Epithelial cell of esophagus (primary cell): ENCODE measurements around the gene AUTS2.

Experiments
- DNase-seq: peaks from one replicate; pipeline ENCODE4 v3.0.0; 2010; ENCODE audit warnings: low read depth
- H3K4me3 ChIP-seq: 2 replicates; pipeline ENCODE4 v1.5.1; 2011; ENCODE audit warnings: mild to moderate bottlenecking, low read length, control low read depth
- TF ChIP-seq, protein P1 (sequence below): IDR thresholded peaks from 2 replicates; pipeline ENCODE4 v1.5.1; 2011; ENCODE audit warnings: low read depth, mild to moderate bottlenecking, low read length, control low read depth, inconsistent platforms; ENCODE audit not compliant: insufficient read depth; ENCODE audit errors: missing control alignments

AUTS2 gene

DNA sequence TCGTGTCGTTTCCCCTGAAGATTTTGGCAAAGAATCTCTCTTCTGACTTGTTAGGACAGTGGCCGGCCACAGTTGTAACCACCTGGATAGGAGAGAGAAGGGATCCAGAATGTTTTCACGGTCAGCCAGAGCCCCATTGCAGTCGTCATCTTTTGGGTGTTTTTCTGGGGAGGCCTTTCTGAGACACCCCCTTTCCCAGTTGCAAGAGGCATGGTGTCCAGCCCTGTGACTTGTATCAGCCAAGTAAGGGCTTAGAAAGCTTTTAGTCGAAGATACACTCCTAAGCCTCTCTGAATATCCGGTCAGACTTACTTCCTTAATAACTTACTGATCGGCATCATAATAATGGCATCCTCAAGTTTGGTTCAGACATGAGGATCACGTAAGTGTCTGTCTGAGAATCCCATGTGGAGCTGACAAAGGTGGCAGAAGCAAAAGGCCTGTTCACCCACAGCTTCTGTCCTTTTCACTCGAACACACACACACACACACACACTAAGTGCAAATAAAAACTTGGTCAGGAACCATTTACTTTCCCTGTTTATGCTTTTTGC lies 1098.0 kb downstream of the AUTS2 start:
- H3K4me3 ChIP-seq, result peak overlapping the region; percentile 93
- peak; percentile 68 for DNase-seq
- TF ChIP-seq, protein P1, sequence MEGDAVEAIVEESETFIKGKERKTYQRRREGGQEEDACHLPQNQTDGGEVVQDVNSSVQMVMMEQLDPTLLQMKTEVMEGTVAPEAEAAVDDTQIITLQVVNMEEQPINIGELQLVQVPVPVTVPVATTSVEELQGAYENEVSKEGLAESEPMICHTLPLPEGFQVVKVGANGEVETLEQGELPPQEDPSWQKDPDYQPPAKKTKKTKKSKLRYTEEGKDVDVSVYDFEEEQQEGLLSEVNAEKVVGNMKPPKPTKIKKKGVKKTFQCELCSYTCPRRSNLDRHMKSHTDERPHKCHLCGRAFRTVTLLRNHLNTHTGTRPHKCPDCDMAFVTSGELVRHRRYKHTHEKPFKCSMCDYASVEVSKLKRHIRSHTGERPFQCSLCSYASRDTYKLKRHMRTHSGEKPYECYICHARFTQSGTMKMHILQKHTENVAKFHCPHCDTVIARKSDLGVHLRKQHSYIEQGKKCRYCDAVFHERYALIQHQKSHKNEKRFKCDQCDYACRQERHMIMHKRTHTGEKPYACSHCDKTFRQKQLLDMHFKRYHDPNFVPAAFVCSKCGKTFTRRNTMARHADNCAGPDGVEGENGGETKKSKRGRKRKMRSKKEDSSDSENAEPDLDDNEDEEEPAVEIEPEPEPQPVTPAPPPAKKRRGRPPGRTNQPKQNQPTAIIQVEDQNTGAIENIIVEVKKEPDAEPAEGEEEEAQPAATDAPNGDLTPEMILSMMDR, result no peak

DNA sequence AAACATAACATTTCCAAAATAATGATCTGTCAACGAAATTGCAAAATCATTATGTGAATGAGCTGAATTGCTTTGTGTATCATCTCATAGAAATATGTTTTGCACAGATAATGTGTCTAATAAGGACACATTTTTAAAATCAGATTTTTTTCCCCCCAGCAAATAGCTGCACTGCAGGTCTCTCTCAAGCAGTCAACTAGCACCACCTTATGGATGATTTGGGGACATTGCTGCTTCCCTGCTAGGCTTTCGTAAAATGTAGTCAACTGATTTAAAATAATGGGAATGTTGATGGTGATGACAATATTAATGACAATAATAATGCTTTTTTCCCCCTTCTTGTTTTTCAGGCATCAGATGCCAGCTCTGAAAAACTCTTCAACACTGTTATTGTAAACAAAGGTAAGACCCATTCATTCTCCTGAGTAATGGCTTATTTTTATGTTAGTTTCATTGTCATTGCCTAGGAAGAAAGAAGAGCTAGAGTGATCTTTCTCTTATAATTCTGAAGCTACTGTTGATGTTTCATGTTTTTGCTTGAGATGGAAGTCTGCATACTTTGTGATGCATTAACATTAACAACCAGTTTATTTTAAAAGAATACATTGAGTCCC lies 1100.1 kb downstream of the AUTS2 start:
- H3K4me3 ChIP-seq, result no peak overlapping the region
- TF ChIP-seq, protein P1, result peak; percentile 97
- DNase-seq, result peak; percentile 77

DNA sequence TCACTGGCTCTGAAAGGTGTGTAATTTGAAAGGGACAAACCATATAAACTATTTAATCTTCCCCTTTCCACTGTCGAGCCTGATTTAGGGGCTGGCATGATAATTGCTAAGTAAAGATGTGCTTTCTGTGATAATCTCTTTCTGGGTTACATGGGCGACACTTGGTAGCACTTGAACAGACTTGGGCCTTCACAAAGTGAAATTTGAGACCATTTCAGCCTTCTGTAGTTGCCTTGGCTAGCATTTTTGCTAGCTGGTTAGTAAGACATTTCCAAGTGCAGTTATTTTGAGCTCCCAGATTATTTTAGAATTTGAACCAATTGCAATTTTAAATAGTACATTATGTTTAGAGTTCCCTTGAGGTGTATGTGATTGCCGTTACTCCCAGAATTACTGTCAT lies 1101.0 kb downstream of the AUTS2 start:
- TF ChIP-seq, protein P1, result no peak
- no peak overlapping the region for H3K4me3 ChIP-seq
- DNase-seq, result no peak

DNA sequence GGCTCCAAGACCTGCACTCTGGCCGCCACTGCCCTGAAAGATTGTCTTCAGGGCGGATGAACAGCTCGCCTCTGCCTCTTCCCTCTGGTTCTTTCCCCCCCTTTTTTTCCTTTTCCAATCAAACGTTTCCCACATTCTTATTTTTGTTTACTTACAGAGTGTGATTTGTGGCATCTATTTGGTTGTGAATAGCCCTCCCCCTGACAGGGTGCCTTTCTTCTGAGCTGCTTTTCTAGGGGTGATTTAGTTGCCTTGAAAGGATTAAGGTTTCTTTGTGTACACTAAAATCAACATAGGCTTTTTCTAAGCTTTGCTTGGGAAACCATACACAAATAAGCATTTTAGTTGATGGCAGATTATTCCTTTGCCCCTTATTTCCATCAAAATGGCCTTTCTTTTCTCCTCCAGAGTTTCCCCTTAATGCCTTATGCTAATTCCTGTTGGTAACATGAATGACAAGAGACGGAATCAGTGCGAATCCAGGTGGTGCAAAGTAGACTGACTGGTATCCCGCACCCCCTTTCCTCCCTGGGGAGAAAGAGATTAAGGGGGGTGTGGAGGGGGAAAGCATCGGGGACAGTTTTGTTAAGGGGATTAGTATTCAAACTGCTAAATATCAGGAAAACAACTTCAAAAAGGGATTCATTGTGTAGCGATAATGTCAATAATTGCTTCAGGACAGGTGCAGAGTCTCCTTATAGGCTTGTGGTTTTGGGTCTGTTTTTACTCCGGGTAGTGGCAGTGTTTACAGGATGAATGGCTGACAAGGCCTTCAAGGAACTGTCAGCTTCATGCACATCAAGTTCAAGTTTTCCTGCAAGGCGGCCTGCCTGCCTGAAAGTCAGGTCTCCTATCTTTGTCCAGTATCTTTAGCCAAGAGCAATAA lies 1102.0 kb downstream of the AUTS2 start:
- TF ChIP-seq, protein P1, result no peak

DNA sequence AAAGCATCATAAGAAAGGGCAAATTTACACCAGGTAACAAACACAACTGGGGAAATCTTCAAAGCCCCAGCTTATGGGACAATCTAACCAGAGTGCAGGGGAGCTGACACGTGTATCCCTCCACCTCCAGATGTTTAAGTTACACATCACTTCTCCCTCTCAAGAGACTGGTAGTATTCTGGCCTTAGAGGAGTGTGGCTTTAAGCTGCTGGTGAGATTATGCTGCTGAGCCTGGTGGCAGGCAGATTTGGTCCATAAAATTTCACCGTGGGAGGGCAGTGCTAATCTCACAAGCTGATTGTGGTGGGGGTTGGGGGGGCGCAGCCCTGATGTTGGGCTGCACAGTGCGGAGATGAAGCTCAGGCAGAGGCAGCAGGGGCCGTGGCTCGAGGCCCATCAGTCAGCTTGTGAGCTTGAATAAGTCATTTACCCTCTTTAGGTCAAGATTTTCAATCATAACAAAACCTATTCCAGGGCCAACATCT lies 1102.7 kb downstream of the AUTS2 start:
- DNase-seq, result no peak
- TF ChIP-seq, protein P1, result no peak
- no peak overlapping the region for H3K4me3 ChIP-seq

More for the DNA sequence above, 1102.0 kb downstream of the AUTS2 start:
- DNase-seq, result no peak
- H3K4me3 ChIP-seq, result no peak overlapping the region

DNA sequence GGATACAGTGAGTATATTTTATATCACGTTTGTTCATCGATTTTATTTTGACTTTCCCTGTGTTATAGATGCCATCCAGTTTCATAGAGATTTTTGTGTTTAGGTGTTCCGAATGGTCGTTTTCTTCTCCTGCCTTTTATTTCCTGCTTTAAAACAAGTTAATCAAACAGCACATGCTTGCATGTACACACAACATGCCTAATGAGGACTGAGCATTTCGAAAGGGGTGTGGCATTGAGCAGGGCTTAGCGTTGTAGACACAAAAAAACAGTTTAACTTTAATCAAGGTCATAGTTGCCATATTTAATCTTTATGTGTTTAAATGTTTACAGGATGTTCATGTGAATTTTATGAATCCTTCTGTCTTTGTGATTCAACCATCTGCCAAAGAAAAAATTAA lies 1103.2 kb downstream of the AUTS2 start:
- TF ChIP-seq, protein P1, result no peak
- peak; percentile 52 for DNase-seq
- no peak overlapping the region for H3K4me3 ChIP-seq
